GM23338 (cell line): ENCODE results near the gene COL15A1. TPM values are rescaled to one million over a fixed set of nuclear protein-coding genes. Genes with fewer than 3 reads are reported as not detected.

Source experiments
- ATAC-seq: fragments of 200-7000 bp; cut with Tn5 transposase; 3 replicates; pipeline ENCODE4 v1.9.1; 2020
- DNase-seq: peaks from one replicate; pipeline ENCODE4 v3.0.0-alpha.2; 2015; ENCODE audit warnings: low spot score
- H2AFZ ChIP-seq: fragments of 200-600 bp; sonication (generic); 2 replicates; pipeline ENCODE4 v1.8.0; 2016; ENCODE audit warnings: antibody characterized with exemption, mild to moderate bottlenecking, moderate library complexity
- H3F3A ChIP-seq: fragments of 200-600 bp; sonication (generic); replicated peaks from 2 replicates; pipeline ENCODE4 v1.8.0; 2017; ENCODE audit warnings: antibody characterized with exemption, mixed run types, low read depth
- H3K27ac ChIP-seq: fragments of 200-600 bp; sonication (generic); 2 replicates; pipeline ENCODE4 v1.6.1; 2016; ENCODE audit warnings: low read depth
- H3K27me3 ChIP-seq: fragments of 200-600 bp; sonication (generic); 2 replicates; pipeline ENCODE4 v1.8.0; 2016; ENCODE audit warnings: mild to moderate bottlenecking, mixed run types, moderate library complexity; ENCODE audit not compliant: insufficient read depth
- H3K36me3 ChIP-seq: fragments of 200-600 bp; sonication (generic); 2 replicates; pipeline ENCODE4 v1.8.0; 2016; ENCODE audit warnings: mild to moderate bottlenecking; ENCODE audit not compliant: insufficient read depth
- H3K4me1 ChIP-seq: fragments of 200-600 bp; sonication (generic); 2 replicates; pipeline ENCODE4 v1.8.0; 2016; ENCODE audit warnings: mild to moderate bottlenecking, moderate library complexity; ENCODE audit not compliant: insufficient read depth
- H3K4me2 ChIP-seq: fragments of 200-600 bp; sonication (generic); 2 replicates; pipeline ENCODE4 v1.7.1; 2017; ENCODE audit warnings: mixed run types
- H3K4me3 ChIP-seq: fragments of 200-600 bp; sonication (generic); 2 replicates; pipeline ENCODE4 v1.6.1; 2016; ENCODE audit warnings: mixed run types
- H3K79me2 ChIP-seq: fragments of 200-600 bp; sonication (generic); replicated peaks from 2 replicates; pipeline ENCODE4 v1.8.0; 2017; ENCODE audit warnings: mild to moderate bottlenecking; ENCODE audit not compliant: insufficient read depth
- H3K9me2 ChIP-seq: fragments of 200-600 bp; sonication (generic); 2 replicates; pipeline ENCODE4 v1.8.0; 2017; ENCODE audit not compliant: insufficient read depth
- H4K20me1 ChIP-seq: fragments of 200-600 bp; sonication (generic); replicated peaks from 2 replicates; pipeline ENCODE4 v1.8.0; 2017; ENCODE audit warnings: mild to moderate bottlenecking; ENCODE audit not compliant: insufficient read depth
- H3K27ac Mint-ChIP-seq: 2 replicates; pipeline ENCODE4 v1.8.0; 2020; ENCODE audit warnings: inconsistent platforms, mild to moderate bottlenecking, moderate library complexity, mixed read lengths
- H3K27me3 Mint-ChIP-seq: 3 replicates; pipeline ENCODE4 v1.8.0; 2022; ENCODE audit warnings: low read depth, mild to moderate bottlenecking, moderate library complexity, mixed read lengths, inconsistent platforms; ENCODE audit not compliant: insufficient read depth, poor library complexity
- H3K36me3 Mint-ChIP-seq: 3 replicates; pipeline ENCODE4 v1.8.0; 2021; ENCODE audit warnings: low read depth, mild to moderate bottlenecking, inconsistent platforms, moderate library complexity, mixed read lengths
- H3K4me1 Mint-ChIP-seq: 3 replicates; pipeline ENCODE4 v1.8.0; 2020; ENCODE audit warnings: mild to moderate bottlenecking, inconsistent platforms, mixed read lengths
- H3K4me3 Mint-ChIP-seq: 3 replicates; pipeline ENCODE4 v1.8.0; 2021; ENCODE audit warnings: moderate library complexity, mild to moderate bottlenecking, inconsistent platforms, mixed read lengths
- H3K9me3 Mint-ChIP-seq: 3 replicates; pipeline ENCODE4 v1.8.0; 2020; ENCODE audit warnings: moderate library complexity, mild to moderate bottlenecking, inconsistent platforms, mixed read lengths
- CREB1 ChIP-seq: fragments of 250-450 bp; sonication (Bioruptor Pico); IDR thresholded peaks from 2 replicates; pipeline ENCODE4 v1.5.0; 2020; ENCODE audit warnings: low read depth, mild to moderate bottlenecking, moderate library complexity
- CTCF ChIP-seq, 2 experiments: fragments of 200-600 bp in 1 of 2; sonication (generic) in 1 of 2; conservative IDR thresholded peaks; 2 replicates each; pipeline versions ENCODE4 v1.5.1 to v1.6.1; 2016 to 2017; ENCODE audit warnings: antibody characterized with exemption in 2 of 2, low read depth in 2 of 2, mild to moderate bottlenecking in 2 of 2, moderate library complexity in 1 of 2
- ETS1 ChIP-seq: IDR thresholded peaks from 2 replicates; pipeline ENCODE4 v1.6.1; 2016; ENCODE audit warnings: antibody characterized with exemption
- EZH2 ChIP-seq: fragments of 200-600 bp; sonication (generic); IDR thresholded peaks from one replicate; pipeline ENCODE4 v1.8.0; 2017; ENCODE audit warnings: antibody characterized with exemption, mild to moderate bottlenecking, low read depth; ENCODE audit not compliant: unreplicated experiment
- EZH2phosphoT487 ChIP-seq: fragments of 200-600 bp; sonication (generic); IDR thresholded peaks from one replicate; pipeline ENCODE4 v1.8.1; 2018; ENCODE audit warnings: antibody characterized with exemption; ENCODE audit not compliant: unreplicated experiment
- JUNB ChIP-seq: IDR thresholded peaks from one replicate; pipeline ENCODE4 v1.6.1; 2016; ENCODE audit warnings: antibody characterized with exemption; ENCODE audit not compliant: unreplicated experiment
- NANOG ChIP-seq: IDR thresholded peaks from 2 replicates; pipeline ENCODE4 v1.6.1; 2016; ENCODE audit warnings: antibody characterized with exemption, borderline replicate concordance
- POLR2AphosphoS5 ChIP-seq: IDR thresholded peaks from 2 replicates; pipeline ENCODE4 v1.6.1; 2016; ENCODE audit warnings: antibody characterized with exemption, low read depth
- REST ChIP-seq: IDR thresholded peaks from one replicate; pipeline ENCODE4 v1.6.1; 2018; ENCODE audit warnings: antibody characterized with exemption; ENCODE audit not compliant: unreplicated experiment
- STAT1 ChIP-seq: IDR thresholded peaks from one replicate; pipeline ENCODE4 v1.6.1; 2016; ENCODE audit warnings: antibody characterized with exemption; ENCODE audit not compliant: unreplicated experiment
- ZNF114 ChIP-seq: fragments of 250-450 bp; sonication (Bioruptor Pico); IDR thresholded peaks from 2 replicates; pipeline ENCODE4 v1.5.0; 2020; ENCODE audit warnings: mild to moderate bottlenecking, moderate library complexity
- polyA plus RNA-seq: library from polyadenylated mRNA; unstranded; fragments of >200 nt; fragmentation: Nextera tagmentation; extraction: Ambion mirVana; gene quantifications from 2 replicates; pipeline ENCODE4 v1.2.1, GENCODE V29; 2016
- total RNA-seq: library from RNA; depleted of rRNA; stranded (reverse); fragments of >200 nt; shearing (Covaris generic); gene quantifications from 2 replicates; pipeline ENCODE4 v1.2.3, GENCODE V29; 2014

Gene COL15A1
- total and polyA plus RNA-seq, 2 experiments from 2014 or later, result 0.17 to 0.18 TPM

GRCh38 chr9:98977246-98977714, 33.6 kb downstream of the COL15A1 start:
- Histone ChIP-seq H3K27ac (no peak overlapping the region), H3K4me1 (no peaks in the 10 kb centered on the region), H3F3A (no peaks in the 10 kb centered on the region), H3K9me2 (no peaks in the 10 kb centered on the region), H3K4me2 (no peak overlapping the region), H3K27me3 (peaks cover 24% of the 10 kb centered on the region), H4K20me1 (no peaks in the 10 kb centered on the region), H3K79me2 (no peaks in the 10 kb centered on the region), H3K36me3 (no peaks in the 10 kb centered on the region), H2AFZ (no peak overlapping the region), H3K4me3 (no peak overlapping the region)
- DNase-seq (no peak), ATAC-seq (no peak)
- no peak for TF ChIP-seq ETS1
- TF ChIP-seq CTCF (conservative IDR thresholded peaks at IDR 0.05; ENCODE audit: low read depth in 2 of 2), result no peak
- TF ChIP-seq ZNF114 (CRISPR knock-in tag), result no peak
- TF ChIP-seq STAT1, result no peak
- no peak for TF ChIP-seq JUNB
- TF ChIP-seq EZH2, result no peak
- TF ChIP-seq NANOG, result no peak
- TF ChIP-seq POLR2AphosphoS5, result no peak
- TF ChIP-seq CREB1 (CRISPR knock-in tag), result no peak
- Mint-ChIP-seq H3K27me3 (peaks cover 27% of the 10 kb centered on the region), H3K9me3 (no peaks in the 10 kb centered on the region), H3K36me3 (no peaks in the 10 kb centered on the region; the same call in 2 of the 3 replicates), H3K4me3 (no peak overlapping the region), H3K27ac (no peak overlapping the region), H3K4me1 (peaks cover 22% of the 10 kb centered on the region)

GRCh38 chr9:98977813-98978212, 34.1 kb downstream of the COL15A1 start:
- peaks cover 19% of the 10 kb centered on the region for H3K4me1 Mint-ChIP-seq
- Histone ChIP-seq H3K9me2 (no peaks in the 10 kb centered on the region), H4K20me1 (no peaks in the 10 kb centered on the region), H3K4me2 (no peak overlapping the region), H3F3A (no peaks in the 10 kb centered on the region), H2AFZ (no peak overlapping the region), H3K4me1 (no peaks in the 10 kb centered on the region), H3K79me2 (no peaks in the 10 kb centered on the region), H3K27ac (no peak overlapping the region), H3K36me3 (no peaks in the 10 kb centered on the region), H3K27me3 (peaks cover 24% of the 10 kb centered on the region), H3K4me3 (no peak overlapping the region)
- ATAC-seq (no peak), DNase-seq (no peak)
- TF ChIP-seq REST (no peak), JUNB (no peak), EZH2phosphoT487 (no peak), NANOG (no peak), POLR2AphosphoS5 (no peak), ZNF114 (CRISPR knock-in tag) (no peak), CTCF (conservative IDR thresholded peaks at IDR 0.05; ENCODE audit: low read depth in 2 of 2) (no peak), EZH2 (no peak), STAT1 (no peak), ETS1 (no peak), CREB1 (CRISPR knock-in tag) (no peak)
- H3K36me3 Mint-ChIP-seq, result no peaks in the 10 kb centered on the region; the same call in 2 of the 3 replicates
- no peak overlapping the region for H3K27ac Mint-ChIP-seq
- no peaks in the 10 kb centered on the region for H3K9me3 Mint-ChIP-seq
- peaks cover 26% of the 10 kb centered on the region for H3K27me3 Mint-ChIP-seq
- H3K4me3 Mint-ChIP-seq, result no peak overlapping the region
